BE2C (cell line): ENCODE measurements around the gene SLC7A8.

Experiments
- DNase-seq: peaks from one replicate; pipeline ENCODE4 v3.0.0-alpha.2; 2020
- H3K27me3 ChIP-seq: fragments of 250-450 bp; sonication (Bioruptor Pico); 2 replicates; pipeline ENCODE4 v1.5.1; 2020; ENCODE audit warnings: mild to moderate bottlenecking
- H3K36me3 ChIP-seq: fragments of 250-450 bp; sonication (Bioruptor Pico); 2 replicates; pipeline ENCODE4 v1.5.1; 2020; ENCODE audit warnings: mild to moderate bottlenecking
- H3K4me1 ChIP-seq: fragments of 250-450 bp; sonication (Bioruptor Pico); 2 replicates; pipeline ENCODE4 v1.5.1; 2020
- H3K4me3 ChIP-seq: 2 replicates; pipeline ENCODE4 v1.5.1; 2011; ENCODE audit warnings: low read depth, low read length
- H3K9me3 ChIP-seq: fragments of 250-450 bp; sonication (Bioruptor Pico); 2 replicates; pipeline ENCODE4 v1.5.1; 2020
- TF ChIP-seq, protein P1 (sequence below): IDR thresholded peaks from 2 replicates; pipeline ENCODE4 v1.5.1; 2012; ENCODE audit warnings: mild to moderate bottlenecking, low read depth, low read length

SLC7A8 gene

DNA sequence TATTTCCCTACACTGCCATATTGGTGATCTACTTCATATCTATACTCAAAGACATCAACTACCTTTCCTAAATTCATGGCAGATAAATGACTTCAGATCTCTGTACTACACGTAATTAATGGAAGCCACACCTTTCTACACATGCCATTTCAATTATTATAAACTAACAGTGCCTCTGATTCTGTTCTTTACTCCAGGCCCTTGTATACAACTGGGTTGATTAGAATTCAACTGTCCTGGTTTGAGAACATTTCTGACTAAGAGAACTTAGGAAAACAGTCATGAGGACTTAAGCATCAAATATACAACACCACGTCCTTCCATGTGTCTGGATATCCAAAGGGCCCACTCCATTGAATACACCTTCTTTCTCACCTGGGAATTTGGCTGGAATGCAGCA is 90.4 kb downstream of the SLC7A8 start:
- Histone ChIP-seq H3K4me1 (no peaks in the 10 kb centered on the region), H3K9me3 (no peaks in the 10 kb centered on the region), H3K36me3 (peaks cover 44% of the 10 kb centered on the region), H3K4me3 (no peak overlapping the region), H3K27me3 (no peaks in the 10 kb centered on the region)
- no peak for DNase-seq
- TF ChIP-seq, protein P1, sequence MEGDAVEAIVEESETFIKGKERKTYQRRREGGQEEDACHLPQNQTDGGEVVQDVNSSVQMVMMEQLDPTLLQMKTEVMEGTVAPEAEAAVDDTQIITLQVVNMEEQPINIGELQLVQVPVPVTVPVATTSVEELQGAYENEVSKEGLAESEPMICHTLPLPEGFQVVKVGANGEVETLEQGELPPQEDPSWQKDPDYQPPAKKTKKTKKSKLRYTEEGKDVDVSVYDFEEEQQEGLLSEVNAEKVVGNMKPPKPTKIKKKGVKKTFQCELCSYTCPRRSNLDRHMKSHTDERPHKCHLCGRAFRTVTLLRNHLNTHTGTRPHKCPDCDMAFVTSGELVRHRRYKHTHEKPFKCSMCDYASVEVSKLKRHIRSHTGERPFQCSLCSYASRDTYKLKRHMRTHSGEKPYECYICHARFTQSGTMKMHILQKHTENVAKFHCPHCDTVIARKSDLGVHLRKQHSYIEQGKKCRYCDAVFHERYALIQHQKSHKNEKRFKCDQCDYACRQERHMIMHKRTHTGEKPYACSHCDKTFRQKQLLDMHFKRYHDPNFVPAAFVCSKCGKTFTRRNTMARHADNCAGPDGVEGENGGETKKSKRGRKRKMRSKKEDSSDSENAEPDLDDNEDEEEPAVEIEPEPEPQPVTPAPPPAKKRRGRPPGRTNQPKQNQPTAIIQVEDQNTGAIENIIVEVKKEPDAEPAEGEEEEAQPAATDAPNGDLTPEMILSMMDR = no peak

GRCh38 chr14:23091294-23092225 is 91.9 kb downstream of the SLC7A8 start:
- Histone ChIP-seq H3K4me1 (no peaks in the 10 kb centered on the region), H3K4me3 (no peak overlapping the region), H3K9me3 (no peaks in the 10 kb centered on the region), H3K27me3 (no peaks in the 10 kb centered on the region), H3K36me3 (peaks cover 52% of the 10 kb centered on the region)
- TF ChIP-seq, protein P1 = no peak
- no peak for DNase-seq

DNA sequence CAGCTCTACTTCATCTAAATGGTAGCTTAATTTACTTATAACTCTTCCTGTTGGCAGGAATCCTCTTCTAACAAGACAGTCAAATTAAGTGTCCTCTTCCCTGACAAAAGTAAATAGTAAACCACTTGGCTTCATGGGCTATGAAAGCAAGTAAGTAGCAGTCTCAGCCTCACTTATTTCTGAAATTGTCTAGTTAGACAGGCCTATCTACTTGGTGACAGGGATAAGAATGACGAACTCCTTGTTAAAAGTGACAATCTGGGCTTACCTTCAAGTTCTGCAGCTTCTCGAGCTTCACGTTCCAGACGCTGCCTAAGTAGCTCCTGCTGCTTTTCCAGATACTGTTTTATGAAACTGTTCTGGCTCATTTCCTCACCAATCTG is 93.2 kb downstream of the SLC7A8 start:
- Histone ChIP-seq H3K4me3 (no peak overlapping the region), H3K9me3 (no peaks in the 10 kb centered on the region), H3K4me1 (no peaks in the 10 kb centered on the region), H3K27me3 (no peaks in the 10 kb centered on the region), H3K36me3 (peaks cover 64% of the 10 kb centered on the region)
- TF ChIP-seq, protein P1 = no peak
- DNase-seq = no peak

- no peaks in the 10 kb centered on the region for H3K9me3 ChIP-seq
- H3K4me3 ChIP-seq = no peak overlapping the region
- H3K36me3 ChIP-seq = peaks cover 70% of the 10 kb centered on the region
- no peak for DNase-seq
- no peaks in the 10 kb centered on the region for H3K27me3 ChIP-seq
- TF ChIP-seq, protein P1 = no peak
- H3K4me1 ChIP-seq = no peaks in the 10 kb centered on the region
Measured at GRCh38 chr14:23089498-23090253, 93.8 kb downstream of the SLC7A8 start.

DNA sequence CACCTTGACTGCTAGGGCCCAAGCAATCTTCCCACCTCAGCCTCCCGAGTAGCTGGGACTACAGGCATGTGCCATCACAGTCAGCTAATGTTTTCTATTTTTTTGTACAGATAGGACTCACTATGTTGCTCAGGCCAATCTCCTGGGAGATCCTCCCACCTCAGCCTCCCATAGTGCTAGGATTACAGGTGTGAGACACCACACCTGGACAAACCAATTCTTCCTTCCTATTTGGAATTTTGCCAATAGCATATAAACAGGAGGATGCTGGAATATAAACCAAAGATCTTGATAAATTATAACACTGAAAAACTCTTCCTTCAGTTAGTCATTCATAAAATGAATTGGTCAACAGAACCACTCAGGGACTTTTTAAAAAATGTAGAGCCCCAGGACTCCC is 96.9 kb downstream of the SLC7A8 start:
- no peaks in the 10 kb centered on the region for H3K27me3 ChIP-seq
- no peak for DNase-seq
- H3K4me1 ChIP-seq = no peaks in the 10 kb centered on the region
- H3K4me3 ChIP-seq = no peak overlapping the region
- peaks cover 79% of the 10 kb centered on the region for H3K36me3 ChIP-seq
- H3K9me3 ChIP-seq = no peaks in the 10 kb centered on the region
- TF ChIP-seq, protein P1 = no peak
